HG03432 (cell line): ENCODE results near the gene KRTAP12-4.
"Not testable (repeated sequence)": the region's sequence is repeated elsewhere in the genome, so short reads cannot be mapped to it uniquely, and the experiment has no call there.

ENCODE experiments used
- ATAC-seq: cut with Tn5 transposase; IDR thresholded peaks from one replicate; pipeline ENCODE4 v1.9.1; 2021; ENCODE audit warnings: mild to moderate bottlenecking, moderate library complexity; ENCODE audit not compliant: unreplicated experiment

The KRTAP12-4 gene

DNA sequence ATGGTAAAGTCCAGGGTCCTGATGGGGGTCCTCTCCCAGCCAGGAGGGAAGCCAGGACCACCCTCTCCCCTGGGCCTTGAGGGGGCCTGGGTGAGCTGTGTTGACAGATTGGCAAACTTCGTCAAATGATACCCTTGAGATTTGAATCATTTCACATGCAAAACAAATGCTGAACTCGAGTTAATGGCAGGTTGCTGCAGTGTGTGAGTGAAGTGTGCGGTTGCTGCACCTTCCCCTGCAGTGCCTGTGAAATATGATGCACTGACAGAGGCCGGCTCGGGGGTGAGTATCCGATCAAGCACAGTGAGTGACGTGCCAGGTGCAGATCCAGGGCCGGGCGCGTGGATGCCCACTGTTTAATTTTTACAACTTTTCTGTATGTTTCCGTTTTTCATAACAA lies 33.2 kb upstream of the KRTAP12-4 start:
- no peak for ATAC-seq

DNA sequence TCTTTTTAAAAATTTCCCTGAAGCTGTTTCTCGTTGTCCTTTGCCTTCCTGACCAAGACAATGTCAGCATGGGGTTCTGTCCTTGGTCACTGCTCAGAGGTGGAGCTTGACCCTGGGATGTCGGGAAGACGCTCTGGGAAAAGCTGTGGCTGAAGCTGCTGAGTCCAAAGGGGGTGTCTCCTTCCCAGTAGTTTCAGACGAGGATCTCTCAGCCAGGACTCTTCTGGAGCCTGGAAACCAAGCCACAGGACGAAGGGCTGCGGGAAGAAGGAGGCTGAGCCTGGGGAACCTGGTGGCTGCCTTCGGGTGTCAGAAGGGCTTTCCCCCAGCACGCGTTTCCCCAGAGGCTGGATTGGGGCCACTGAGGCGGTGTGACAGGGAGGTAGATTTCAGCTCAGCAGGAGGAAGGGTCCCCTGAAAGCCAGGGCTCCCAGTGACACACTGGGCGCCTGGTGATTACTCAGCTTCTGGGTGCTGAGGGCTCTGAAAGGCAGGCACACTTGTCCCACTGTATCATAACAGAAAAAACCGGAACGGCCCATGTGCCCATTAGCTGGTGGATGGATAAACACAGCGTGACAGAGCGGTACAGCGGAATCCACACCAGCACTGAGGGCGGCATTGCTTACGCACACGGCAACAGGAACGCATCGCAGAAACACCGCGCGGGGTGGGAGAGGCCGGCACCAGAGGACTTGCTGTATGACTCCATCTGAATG lies 32.5 kb upstream of the KRTAP12-4 start:
- ATAC-seq: no peak

DNA sequence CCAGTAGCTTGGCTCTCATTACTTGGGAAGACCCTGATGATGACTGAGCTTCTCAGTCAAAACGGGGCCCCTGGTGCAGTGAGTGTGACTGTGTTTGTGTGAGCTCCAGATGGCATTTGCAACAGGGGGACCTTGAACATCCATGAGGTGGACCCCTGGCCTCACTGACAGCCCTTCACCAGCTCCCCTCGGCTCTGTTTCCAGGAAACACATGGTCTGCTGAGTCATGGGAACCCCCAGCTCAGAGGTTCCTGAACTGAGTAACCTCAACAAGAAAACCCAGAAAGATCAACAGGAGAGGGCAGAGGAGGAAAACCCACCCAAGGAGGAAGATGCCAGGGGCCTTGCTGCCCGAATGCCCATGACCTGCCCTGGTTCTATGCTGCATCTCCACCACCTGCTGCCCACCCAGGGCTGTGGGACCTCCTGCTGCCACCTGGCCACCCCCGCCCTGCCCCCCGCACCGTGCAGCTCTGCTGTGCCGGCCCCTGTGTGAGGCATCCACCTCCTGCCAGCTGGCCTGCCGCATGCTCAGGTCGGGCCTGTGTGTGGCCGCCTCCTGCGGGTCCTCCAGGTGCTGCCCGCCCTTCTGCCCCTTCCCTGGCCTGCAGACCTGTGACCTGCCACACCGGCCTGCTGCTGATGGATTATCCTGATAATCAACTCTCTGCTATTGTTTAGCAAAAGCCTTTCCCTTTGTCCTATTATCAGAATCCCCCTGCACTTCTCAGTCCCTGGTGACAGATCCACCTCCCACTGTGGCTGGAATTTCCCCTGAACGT lies 31.7 kb upstream of the KRTAP12-4 start:
- no peak for ATAC-seq

GRCh38 chr21:44685050-44685449 lies 30.6 kb upstream of the KRTAP12-4 start:
- not testable (repeated sequence) for ATAC-seq

DNA sequence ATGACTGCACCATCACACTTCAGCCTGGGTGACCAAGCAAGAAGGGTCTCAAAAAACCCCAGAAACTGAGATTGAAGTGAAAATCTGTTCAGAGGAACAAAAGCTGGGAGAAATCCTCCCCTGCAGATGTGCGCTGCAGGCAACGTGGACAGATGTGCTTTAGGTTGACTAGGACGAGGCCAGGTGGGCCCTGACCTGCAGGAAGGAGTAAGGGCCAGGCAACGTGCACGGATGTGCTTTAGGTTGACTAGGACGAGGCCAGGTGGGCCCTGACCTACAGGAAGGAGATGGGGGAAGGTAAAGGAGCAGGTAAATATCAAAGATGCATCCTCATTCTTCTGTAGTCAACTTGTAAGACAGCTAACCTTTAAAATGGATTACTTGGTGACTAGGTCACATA lies 30.0 kb upstream of the KRTAP12-4 start:
- no peak for ATAC-seq

GRCh38 chr21:44684077-44684476 lies 29.6 kb upstream of the KRTAP12-4 start:
- ATAC-seq: no peak

- ATAC-seq: no peak
Measured at GRCh38 chr21:44682580-44683151, 28.2 kb upstream of the KRTAP12-4 start.

DNA sequence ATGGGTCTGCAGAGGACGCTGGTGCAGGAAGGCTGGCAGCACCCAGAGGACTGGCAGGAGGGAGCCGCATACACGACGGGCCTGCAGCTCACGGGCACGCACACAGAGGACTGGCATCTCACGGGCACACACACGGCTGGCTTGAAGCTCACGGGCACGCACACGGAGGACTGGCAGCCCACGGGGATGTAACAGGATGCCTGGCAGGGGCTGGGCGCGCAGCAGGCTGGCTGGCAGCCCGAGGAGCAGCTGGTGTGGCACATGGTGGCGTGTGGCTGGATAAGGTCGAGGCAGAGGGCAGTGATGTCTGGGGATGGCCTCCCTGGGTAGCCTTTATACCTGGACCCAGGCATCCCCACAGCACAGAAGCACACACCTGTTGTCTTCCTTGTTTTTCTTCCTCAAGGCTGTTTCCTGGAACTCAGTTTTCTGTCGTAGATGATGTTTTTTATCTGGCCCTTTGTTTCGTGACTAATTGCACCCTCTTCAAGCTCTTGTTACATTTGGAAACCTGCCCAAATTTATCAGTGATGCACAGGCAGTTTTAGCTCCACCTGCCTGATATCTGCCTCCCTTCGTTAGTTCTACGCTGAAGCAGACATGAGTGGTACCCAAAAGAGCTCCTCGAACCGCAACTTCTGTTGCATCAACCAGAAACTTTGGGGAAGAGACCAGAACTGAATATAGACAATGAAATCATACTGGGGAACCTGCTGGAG lies 27.6 kb upstream of the KRTAP12-4 start, which contains the start of gene KRTAP12-1:
Gene KRTAP12-1 (minus strand): TSS at position 303 of the 719 bp plus-strand sequence. CDS start 40 bp downstream, at position 263.
- ATAC-seq: no peak

DNA sequence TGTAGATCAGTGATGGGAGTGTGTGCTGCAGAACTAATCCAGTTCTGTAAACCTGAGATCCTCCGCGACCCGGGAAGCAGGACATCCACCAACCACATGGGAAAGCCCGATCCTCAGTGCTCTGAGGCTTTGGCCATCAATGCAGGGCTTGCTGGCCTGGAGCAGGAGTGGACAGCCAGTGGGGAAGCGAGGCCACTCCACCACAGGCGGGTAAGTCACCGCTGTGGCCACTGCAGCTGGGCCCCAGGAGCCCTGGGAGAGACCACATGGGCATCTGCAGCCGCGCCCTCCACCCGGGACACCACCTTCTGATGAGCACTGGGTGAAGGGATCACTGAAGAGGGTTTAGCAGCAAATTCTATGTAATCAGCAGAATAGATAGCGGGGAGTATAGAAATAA lies 26.7 kb upstream of the KRTAP12-4 start:
- no peak for ATAC-seq

DNA sequence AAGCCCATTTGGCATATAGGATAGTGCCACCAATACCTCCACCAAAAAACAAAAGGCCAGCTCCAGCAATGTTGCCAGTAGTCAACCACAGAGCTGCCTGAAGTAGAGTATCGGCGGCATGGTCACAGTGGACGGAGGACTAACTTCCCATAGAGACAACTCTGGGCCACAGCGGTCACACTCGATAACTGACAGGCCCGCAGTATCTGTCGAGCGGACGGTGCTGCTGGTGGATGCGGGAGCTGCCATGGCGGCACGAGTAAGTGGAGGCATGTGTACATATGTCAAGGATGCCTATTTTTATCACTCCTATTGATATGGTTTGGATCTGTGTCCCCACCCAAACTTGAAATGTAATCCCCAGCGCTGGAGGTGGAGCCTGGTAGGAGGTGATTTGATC lies 23.4 kb upstream of the KRTAP12-4 start:
- ATAC-seq: no peak

GRCh38 chr21:44671911-44672310 lies 17.5 kb upstream of the KRTAP12-4 start:
- no peak for ATAC-seq

DNA sequence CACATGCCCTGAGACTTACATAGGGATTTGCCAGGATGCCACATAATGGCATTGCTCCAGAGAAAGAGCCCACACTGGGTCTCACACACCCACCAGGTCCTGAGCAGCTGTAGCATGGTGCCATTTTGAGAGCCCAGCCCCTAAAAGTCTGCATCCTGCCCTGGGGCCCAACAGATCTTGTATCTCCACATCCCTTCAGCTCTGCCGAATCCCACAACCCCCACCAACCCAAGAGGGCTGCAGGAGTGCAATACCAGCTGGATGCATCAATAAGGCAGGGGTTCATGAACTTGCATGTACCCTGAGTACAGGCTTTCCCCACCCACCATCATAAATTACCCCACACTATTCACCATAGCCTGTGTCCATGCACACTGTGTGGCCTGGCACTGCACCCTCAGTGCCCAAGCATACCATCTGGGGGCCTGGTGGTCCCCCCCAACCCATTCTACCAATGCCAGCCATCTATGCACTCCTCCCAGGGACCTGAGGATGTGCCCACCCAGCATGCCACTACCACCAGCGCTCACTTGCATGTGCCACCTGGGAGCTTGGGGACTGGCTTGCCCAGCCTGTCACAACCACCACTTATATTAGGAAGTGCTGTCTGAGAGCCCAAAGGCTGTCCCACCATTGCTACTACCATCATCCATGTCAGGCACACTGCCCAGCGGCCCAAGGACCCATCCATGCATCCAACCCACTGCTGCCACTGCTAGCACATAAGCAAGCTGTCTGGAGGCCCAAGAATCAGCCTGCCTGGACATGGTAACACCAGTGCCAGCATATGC lies 16.4 kb upstream of the KRTAP12-4 start:
- ATAC-seq: no peak

GRCh38 chr21:44667612-44668011 lies 13.2 kb upstream of the KRTAP12-4 start:
- ATAC-seq: no peak

DNA sequence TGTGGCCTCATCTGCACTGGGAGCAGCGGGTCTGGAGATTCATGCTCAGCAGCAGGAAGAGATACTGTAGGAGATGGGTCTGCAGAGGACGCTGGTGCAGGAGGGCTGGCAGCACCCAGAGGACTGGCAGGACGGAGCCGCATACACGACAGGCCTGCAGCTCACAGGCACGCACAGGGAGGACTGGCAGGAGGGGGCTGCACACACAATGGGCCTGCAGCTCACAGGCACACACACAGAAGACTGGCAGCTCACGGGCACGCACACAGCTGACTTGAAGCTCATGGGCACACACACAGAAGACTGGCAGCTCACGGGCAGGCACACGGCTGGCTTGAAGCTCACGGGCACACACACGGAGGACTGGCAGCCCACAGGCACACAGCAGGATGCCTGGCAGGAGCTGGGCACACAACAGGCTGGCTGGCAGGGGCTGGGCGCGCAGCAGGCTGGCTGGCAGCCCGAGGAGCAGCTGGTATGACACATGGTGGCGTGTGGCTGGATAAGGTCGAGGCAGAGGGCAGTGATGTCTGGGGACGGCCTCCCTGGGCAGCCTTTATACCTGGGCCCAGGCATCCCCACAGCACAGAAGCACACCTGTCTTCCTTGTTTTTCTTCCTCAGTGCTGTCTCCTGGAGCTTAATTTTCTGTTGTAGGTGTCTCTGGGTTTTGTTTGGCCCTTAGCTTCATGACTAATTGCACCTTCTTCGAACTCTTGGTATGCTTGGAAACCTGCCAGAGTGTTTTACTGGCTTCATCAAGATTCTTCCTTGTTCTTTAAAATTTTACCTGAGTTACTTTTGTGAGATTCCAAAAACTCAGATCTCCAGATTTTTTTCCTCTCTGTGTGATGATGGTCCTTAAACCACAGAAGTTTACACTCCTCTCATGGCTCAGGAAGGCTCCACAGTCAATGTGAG lies 12.2 kb upstream of the KRTAP12-4 start, which contains the start of gene KRTAP12-2:
Gene KRTAP12-2 (minus strand): TSS at position 527 of the 920 bp plus-strand sequence. CDS start 41 bp downstream, at position 486.
- no peak for ATAC-seq

GRCh38 chr21:44664691-44665090 lies 10.2 kb upstream of the KRTAP12-4 start:
- ATAC-seq: no peak

DNA sequence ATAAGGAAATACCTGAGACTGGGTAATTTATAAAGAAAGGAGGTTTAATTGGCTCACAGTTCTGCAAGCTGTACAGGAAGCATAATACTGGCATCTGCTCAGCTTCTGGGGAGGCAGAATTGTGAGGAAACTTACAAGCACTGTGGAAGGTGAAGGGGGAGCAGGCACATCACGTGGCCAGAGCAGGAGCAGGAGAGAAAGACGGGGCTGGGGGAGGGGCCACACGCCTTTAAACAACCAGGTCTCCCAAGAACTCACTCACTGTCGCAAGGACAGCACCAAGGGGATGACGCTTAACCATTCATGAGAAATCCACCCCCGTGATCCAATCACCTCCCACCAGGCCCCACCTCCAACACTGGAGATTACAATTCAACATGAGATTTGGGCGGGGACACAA lies 7.1 kb upstream of the KRTAP12-4 start:
- ATAC-seq: not testable (repeated sequence)

- no peak for ATAC-seq
Measured at GRCh38 chr21:44658913-44659595, 4.6 kb upstream of the KRTAP12-4 start.

DNA sequence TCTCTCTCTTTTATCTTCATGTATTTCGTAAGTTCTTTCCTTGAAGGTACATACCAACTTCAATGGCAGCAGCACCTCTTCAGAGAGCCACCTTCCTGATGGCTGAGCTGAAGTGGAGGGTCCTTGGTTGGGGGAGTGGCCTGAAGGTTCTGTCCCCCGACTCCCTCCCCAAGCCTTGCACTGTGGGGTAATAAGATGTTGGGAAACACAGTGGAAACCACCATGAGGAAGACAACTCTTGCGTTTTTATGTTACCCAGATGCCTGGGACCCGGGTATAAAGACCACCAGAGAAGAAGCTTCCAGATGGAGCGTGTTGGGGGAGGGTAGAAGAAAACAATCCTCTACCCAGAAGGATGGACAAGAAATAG lies 4.1 kb upstream of the KRTAP12-4 start:
- ATAC-seq: no peak
